Tibial nerve (tissue), 3 donors: ENCODE data around the gene HTR7.

Experiments used
- POLR2A ChIP-seq, 2 donors: fragments of 450-650 bp; IDR thresholded peaks; one replicate each; pipeline ENCODE4 v1.6.1; 2017; ENCODE audit warnings: antibody characterized with exemption in 2 of 2, mild to moderate bottlenecking in 2 of 2, moderate library complexity in 2 of 2
- TF ChIP-seq, protein P1 (sequence below), 5 experiments: fragments of 200-600 bp in 3 of 5; fragments of 450-650 bp in 2 of 5; sonication (generic) in 3 of 5; IDR thresholded peaks; one replicate each; pipeline ENCODE4 v1.5.1; 2016 to 2019; ENCODE audit warnings: antibody characterized with exemption in 5 of 5, mild to moderate bottlenecking in 3 of 5, moderate library complexity in 2 of 5

DNA sequence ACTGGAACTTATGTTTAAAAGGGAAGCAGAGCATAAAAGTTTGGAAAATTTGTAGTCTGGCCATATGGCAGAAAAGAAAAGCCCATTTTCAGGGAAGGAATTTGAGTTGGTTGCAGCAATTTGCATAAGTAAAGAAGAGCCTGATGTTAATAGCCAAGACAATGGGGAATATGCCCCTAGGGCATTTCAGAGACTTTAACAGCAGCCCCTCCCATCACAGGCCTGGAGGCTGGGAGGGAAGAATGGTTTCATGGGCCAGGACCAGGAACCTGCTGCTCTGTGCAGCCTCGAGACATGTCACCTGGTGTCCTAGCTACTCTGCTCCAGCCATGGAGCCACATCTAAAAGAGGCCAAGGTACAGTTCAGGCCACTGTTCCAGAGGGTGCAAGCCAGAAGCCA is 35.3 kb downstream of the HTR7 start:
- TF ChIP-seq, protein P1, sequence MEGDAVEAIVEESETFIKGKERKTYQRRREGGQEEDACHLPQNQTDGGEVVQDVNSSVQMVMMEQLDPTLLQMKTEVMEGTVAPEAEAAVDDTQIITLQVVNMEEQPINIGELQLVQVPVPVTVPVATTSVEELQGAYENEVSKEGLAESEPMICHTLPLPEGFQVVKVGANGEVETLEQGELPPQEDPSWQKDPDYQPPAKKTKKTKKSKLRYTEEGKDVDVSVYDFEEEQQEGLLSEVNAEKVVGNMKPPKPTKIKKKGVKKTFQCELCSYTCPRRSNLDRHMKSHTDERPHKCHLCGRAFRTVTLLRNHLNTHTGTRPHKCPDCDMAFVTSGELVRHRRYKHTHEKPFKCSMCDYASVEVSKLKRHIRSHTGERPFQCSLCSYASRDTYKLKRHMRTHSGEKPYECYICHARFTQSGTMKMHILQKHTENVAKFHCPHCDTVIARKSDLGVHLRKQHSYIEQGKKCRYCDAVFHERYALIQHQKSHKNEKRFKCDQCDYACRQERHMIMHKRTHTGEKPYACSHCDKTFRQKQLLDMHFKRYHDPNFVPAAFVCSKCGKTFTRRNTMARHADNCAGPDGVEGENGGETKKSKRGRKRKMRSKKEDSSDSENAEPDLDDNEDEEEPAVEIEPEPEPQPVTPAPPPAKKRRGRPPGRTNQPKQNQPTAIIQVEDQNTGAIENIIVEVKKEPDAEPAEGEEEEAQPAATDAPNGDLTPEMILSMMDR (IDR thresholded peaks at IDR 0.05): no peak
- no peak for TF ChIP-seq POLR2A (IDR thresholded peaks at IDR 0.05)
